Heart left ventricle (tissue), 16 donors: ENCODE data around the gene KRTAP3-3. TPM values are rescaled to one million over a fixed set of nuclear protein-coding genes. Genes with fewer than 3 reads are reported as not detected.

ENCODE experiments used
- ATAC-seq, 4 donors: fragments of 200-7000 bp; cut with Tn5 transposase; one replicate each; pipeline ENCODE4 v1.9.1; 2020 to 2022; ENCODE audit warnings: moderate library complexity in 4 of 4, mild to moderate bottlenecking in 3 of 4, moderate number of reproducible peaks in 1 of 4
- DNase-seq, 5 donors: peaks; one replicate each; pipeline ENCODE4 v3.0.0-alpha.2; 2020
- H3K27ac ChIP-seq, 12 donors: fragments of 200-600 bp; sonication (generic) in 4 of 12; one replicate each; pipeline versions ENCODE4 v1.5.0 to v1.8.0; 2016 to 2022; ENCODE audit warnings: mild to moderate bottlenecking in 2 of 12
- H3K27me3 ChIP-seq, 9 donors: fragments of 200-600 bp; sonication (generic) in 2 of 9; one replicate each; pipeline versions ENCODE4 v1.5.1 to v1.8.0; 2016 to 2022; ENCODE audit warnings: mild to moderate bottlenecking in 3 of 9
- H3K36me3 ChIP-seq, 9 donors: fragments of 200-600 bp; sonication (generic) in 2 of 9; one replicate each; pipeline versions ENCODE4 v1.5.0 to v1.8.0; 2018 to 2022; ENCODE audit warnings: mild to moderate bottlenecking in 2 of 9
- H3K4me1 ChIP-seq, 12 donors: fragments of 200-600 bp; sonication (generic) in 4 of 12; one replicate each; pipeline versions ENCODE4 v1.5.0 to v1.8.0; 2016 to 2022; ENCODE audit warnings: mild to moderate bottlenecking in 3 of 12
- H3K4me3 ChIP-seq, 12 donors: fragments of 200-600 bp; sonication (generic) in 4 of 12; one replicate each; pipeline versions ENCODE4 v1.5.0 to v1.8.0; 2017 to 2022; ENCODE audit warnings: mild to moderate bottlenecking in 9 of 12, moderate library complexity in 4 of 12
- H3K9me3 ChIP-seq, 12 donors: fragments of 200-600 bp; sonication (generic) in 4 of 12; one replicate each; pipeline versions ENCODE4 v1.5.0 to v1.8.0; 2016 to 2022; ENCODE audit warnings: mild to moderate bottlenecking in 1 of 12
- POLR2A ChIP-seq, 2 donors: fragments of 450-650 bp; IDR thresholded peaks; one replicate each; pipeline ENCODE4 v1.6.1; 2017; ENCODE audit warnings: antibody characterized with exemption in 2 of 2, mild to moderate bottlenecking in 2 of 2, moderate library complexity in 2 of 2
- WGBS, 4 donors: extraction: QIAGEN DNeasy Blood & Tissue Kit in 2 of 4; methylation state at CpG; one replicate each; pipeline versions ENCODE4 v1.1.5 to v1.1.7; 2013 to 2018; 5-methylcytosine and 5-hydroxymethylcytosine counted together
- intact Hi-C, 10 donors: fragments of 100-400 bp; cut with DNase I; formaldehyde crosslinking; loops; one replicate each; pipeline versions ENCODE4 v1.11.1 to v1.14.2; 2022
- polyA plus RNA-seq, 2 donors: library from polyadenylated mRNA; stranded (reverse); fragments of 200-250 nt; gene quantifications; one replicate each; pipeline ENCODE4 v1.2.3, GENCODE V29; 2013
- total RNA-seq, 9 donors: library from RNA; depleted of rRNA in 2 of 9; stranded (reverse); fragments of >200 nt in 2 of 9; fragmentation: NEBNext Ultra II Directional in 3 of 9; extraction: Animal tissue kit (Norgen Biotek cat#: 25700) in 3 of 9; gene quantifications; one replicate each; pipeline versions ENCODE4 v1.1.0 to v1.2.4, GENCODE V29; 2016 to 2023
- TF ChIP-seq, protein P1 (sequence below), 12 donors: fragments of 200-600 bp; sonication (generic) in 4 of 12; IDR thresholded peaks; one replicate each; pipeline versions ENCODE4 v1.5.0 to v1.8.0; 2018 to 2022; ENCODE audit warnings: antibody characterized with exemption in 12 of 12, mild to moderate bottlenecking in 5 of 12
- donor health status: ischemic (EF 13 %, LVEDD 7.1; RV severe dilation, severe dysfunction).
- donor health status: healthy with polysubstance abuse.
- donor health status: DM: no; HTN: yes; CAD: no.
- donor health status: DM: no; HTN: no; CAD: no.
- donor health status: ischemic (EF 25% LVEDD 6.9; RV normal size, moderate dysfunction).
- donor health status: ischemic (EF 25% LVEDD 5.7; RV mildly dilated, moderate dysfunction).
- donor health status: healthy.
- donor health status: DM: yes; HTN: yes; CAD: no.
- donor health status: ischemic (EF 35%, LVEDD 5.7; RV mildly dilated, moderate dysfunction).
- donor health status: nonischemic (EF 11% LVEDD 7.7; RV severe dilation, severe dysfunction).
- donor health status: DM: yes; HTN: yes; CAD: no.
- donor health status: PGD.
- donor health status: ischemic (EF 29% LVEDD 5.4; RV normal size, mild dysfunction).
- donor health status: nonischemic (EF 23%, LVEDD 6.1; RV moderate dilation, normal function).

Gene KRTAP3-3
- total and polyA plus RNA-seq, 11 donors = not detected

DNA sequence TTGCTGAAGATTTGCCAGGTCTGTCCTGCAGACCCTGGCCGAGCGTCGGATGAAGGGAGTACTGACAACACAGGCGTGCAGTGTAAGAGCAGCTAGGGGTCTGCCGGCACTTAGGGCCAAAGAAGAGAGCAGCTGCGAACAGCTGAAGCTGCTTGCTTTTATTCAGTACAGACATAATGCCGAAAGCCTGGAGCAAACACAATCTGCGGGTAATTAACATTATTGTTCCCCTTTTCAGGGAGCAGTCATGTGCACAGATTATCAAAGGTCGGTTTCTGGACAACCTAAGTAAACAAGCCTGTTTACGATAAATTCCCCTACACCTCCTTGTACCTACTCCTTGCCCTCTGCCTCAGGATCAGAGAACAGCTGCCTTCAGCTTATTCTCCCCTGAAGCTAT is 44.5 kb downstream of the KRTAP3-3 start:
- intact Hi-C loops = no loop called here
- no peak overlapping the region for H3K27ac ChIP-seq
- no peaks in the 10 kb centered on the region for H3K36me3 ChIP-seq
- TF ChIP-seq POLR2A (IDR thresholded peaks at IDR 0.05) = no peak
- TF ChIP-seq, protein P1, sequence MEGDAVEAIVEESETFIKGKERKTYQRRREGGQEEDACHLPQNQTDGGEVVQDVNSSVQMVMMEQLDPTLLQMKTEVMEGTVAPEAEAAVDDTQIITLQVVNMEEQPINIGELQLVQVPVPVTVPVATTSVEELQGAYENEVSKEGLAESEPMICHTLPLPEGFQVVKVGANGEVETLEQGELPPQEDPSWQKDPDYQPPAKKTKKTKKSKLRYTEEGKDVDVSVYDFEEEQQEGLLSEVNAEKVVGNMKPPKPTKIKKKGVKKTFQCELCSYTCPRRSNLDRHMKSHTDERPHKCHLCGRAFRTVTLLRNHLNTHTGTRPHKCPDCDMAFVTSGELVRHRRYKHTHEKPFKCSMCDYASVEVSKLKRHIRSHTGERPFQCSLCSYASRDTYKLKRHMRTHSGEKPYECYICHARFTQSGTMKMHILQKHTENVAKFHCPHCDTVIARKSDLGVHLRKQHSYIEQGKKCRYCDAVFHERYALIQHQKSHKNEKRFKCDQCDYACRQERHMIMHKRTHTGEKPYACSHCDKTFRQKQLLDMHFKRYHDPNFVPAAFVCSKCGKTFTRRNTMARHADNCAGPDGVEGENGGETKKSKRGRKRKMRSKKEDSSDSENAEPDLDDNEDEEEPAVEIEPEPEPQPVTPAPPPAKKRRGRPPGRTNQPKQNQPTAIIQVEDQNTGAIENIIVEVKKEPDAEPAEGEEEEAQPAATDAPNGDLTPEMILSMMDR (IDR thresholded peaks at IDR 0.05) = no peak
- 29 to 45% (median 35%) methylated on average over 9 to 10 of the region's 10 CpGs for WGBS, 4 donors
- peaks cover 0 to 52% (median 16%) of the 10 kb centered on the region in 9 donors for H3K27me3 ChIP-seq
- H3K4me3 ChIP-seq = no peak overlapping the region
- no peaks in the 10 kb centered on the region for H3K4me1 ChIP-seq
- no peaks in the 10 kb centered on the region for H3K9me3 ChIP-seq
- DNase-seq (no peak), ATAC-seq (no peak)

DNA sequence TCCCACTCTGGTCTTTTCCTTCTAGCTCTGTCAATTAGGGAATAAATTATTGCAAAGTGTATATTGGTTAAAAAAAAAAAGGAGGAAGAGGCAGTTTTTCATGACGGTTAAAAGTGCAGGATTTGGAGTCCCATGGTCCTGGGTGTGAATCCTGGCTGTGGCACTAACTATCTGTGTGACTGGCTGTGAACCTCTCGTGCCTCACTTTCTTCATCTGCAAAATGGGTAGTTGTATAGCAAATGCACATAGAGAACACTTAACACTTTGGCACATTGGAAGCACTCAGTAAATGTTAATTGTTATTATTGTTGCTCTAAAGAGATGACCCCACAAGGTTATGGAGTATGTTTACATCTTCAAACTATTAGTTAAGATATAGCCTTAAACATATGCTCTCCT is 46.0 kb downstream of the KRTAP3-3 start:
- 62 to 82% (median 69%) methylated on average over 2 of the region's 2 CpGs for WGBS, 4 donors
- no peak for DNase-seq
- peaks cover 0 to 46% (median 16%) of the 10 kb centered on the region in 9 donors for H3K27me3 ChIP-seq
- no peak overlapping the region for H3K4me3 ChIP-seq
- TF ChIP-seq, protein P1 (IDR thresholded peaks at IDR 0.05) = no peak
- no peak for TF ChIP-seq POLR2A (IDR thresholded peaks at IDR 0.05)
- ATAC-seq = no peak
- H3K4me1 ChIP-seq = no peaks in the 10 kb centered on the region
- intact Hi-C loops = no loop called here
- no peaks in the 10 kb centered on the region for H3K9me3 ChIP-seq
- no peaks in the 10 kb centered on the region for H3K36me3 ChIP-seq
- H3K27ac ChIP-seq = no peak overlapping the region

DNA sequence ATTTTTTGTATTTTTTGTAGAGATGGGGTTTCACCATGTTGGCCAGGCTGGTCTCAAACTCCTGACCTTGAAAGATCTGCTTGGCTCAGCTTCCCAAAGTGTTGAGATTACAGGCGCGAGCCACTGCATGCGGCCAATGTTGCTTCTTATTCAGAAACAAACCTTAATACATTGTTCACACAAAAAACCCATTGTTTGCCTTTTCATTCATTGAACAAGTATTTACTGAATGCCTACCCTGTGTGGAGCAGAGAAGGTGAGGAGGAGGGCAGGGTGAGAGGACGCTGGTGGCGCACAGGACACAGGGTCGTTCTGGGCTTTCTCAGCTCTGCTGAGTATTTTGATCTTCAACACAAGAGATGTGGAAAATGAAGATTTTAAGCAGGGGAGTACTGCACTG is 48.5 kb downstream of the KRTAP3-3 start:
- Histone ChIP-seq H3K4me1 (no peaks in the 10 kb centered on the region), H3K36me3 (no peaks in the 10 kb centered on the region), H3K9me3 (no peaks in the 10 kb centered on the region), H3K27ac (no peak overlapping the region), H3K4me3 (no peak overlapping the region), H3K27me3 (peaks cover 0 to 42% (median 16%) of the 10 kb centered on the region in 9 donors)
- intact Hi-C loops = no loop called here
- TF ChIP-seq, protein P1 (IDR thresholded peaks at IDR 0.05) = no peak
- no peak for TF ChIP-seq POLR2A (IDR thresholded peaks at IDR 0.05)
- DNase-seq = no peak
- WGBS, 4 donors = 77 to 86% (median 85%) methylated on average over 6 of the region's 6 CpGs
- ATAC-seq = no peak

DNA sequence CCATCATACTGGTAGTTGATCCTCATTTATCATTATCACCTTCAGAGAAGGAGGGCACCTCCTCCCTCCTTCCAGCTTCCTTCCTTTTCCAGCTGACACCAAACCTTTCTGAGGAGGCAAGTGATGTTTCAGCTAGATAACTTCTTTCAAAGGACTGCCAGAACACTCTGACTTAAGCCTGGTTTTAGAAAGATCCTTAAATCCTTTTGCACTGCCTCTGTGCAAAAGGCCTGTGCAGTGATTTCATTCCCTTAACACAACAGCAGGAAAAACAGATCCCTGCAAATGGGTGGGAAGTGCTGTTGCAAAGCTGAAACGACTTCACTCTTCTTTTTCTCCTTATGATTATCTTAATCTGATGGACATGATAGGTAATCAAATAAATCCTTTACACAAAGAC is 49.4 kb downstream of the KRTAP3-3 start:
- H3K9me3 ChIP-seq = no peaks in the 10 kb centered on the region
- DNase-seq (no peak), ATAC-seq (no peak)
- H3K36me3 ChIP-seq = no peaks in the 10 kb centered on the region
- peaks cover 0 to 33% (median 13%) of the 10 kb centered on the region in 9 donors for H3K27me3 ChIP-seq
- TF ChIP-seq POLR2A (IDR thresholded peaks at IDR 0.05) = no peak
- H3K4me1 ChIP-seq = no peaks in the 10 kb centered on the region
- 16 to 38% (median 22%) methylated on average over 1 of the region's 1 CpG for WGBS, 4 donors
- H3K27ac ChIP-seq = no peak overlapping the region
- intact Hi-C loops = no loop called here
- H3K4me3 ChIP-seq = no peak overlapping the region

Other genes starting within 250 kb of the KRTAP3-3 start
Only the 30 nearest of the 36 such genes appear.
- gene KRT28, start 194.2 kb downstream of the KRTAP3-3 start, total RNA-seq = not detected
- gene KRT28, start 194.2 kb downstream of the KRTAP3-3 start, polyA plus RNA-seq = not detected
- gene KRT10, start 171.6 kb downstream of the KRTAP3-3 start, total RNA-seq = 10 to 100 TPM; 17.6 to 70.8 (median 50.1) TPM
- gene KRT10, start 171.6 kb downstream of the KRTAP3-3 start, polyA plus RNA-seq = 10 to 100 TPM; 21.9 to 81.9 TPM
- not detected for gene KRT12, start 126.9 kb downstream of the KRTAP3-3 start, total RNA-seq
- not detected for gene KRT12, start 126.9 kb downstream of the KRTAP3-3 start, polyA plus RNA-seq
- not detected for gene KRT20, start 108.9 kb downstream of the KRTAP3-3 start, total RNA-seq
- gene KRT20, start 108.9 kb downstream of the KRTAP3-3 start, polyA plus RNA-seq = under 1 TPM in 1 of 2 donors, not detected in 1; 0.12 TPM
- under 1 TPM in 1 of 9 donors, not detected in 8; 0.16 TPM for gene KRT23, start 56.5 kb downstream of the KRTAP3-3 start, total RNA-seq
- gene KRT23, start 56.5 kb downstream of the KRTAP3-3 start, polyA plus RNA-seq = not detected
- not detected for gene KRT39, start 27.2 kb downstream of the KRTAP3-3 start, total RNA-seq
- not detected for gene KRT39, start 27.2 kb downstream of the KRTAP3-3 start, polyA plus RNA-seq
- not detected for gene KRT40, start 9.8 kb downstream of the KRTAP3-3 start, total RNA-seq
- not detected for gene KRT40, start 9.8 kb downstream of the KRTAP3-3 start, polyA plus RNA-seq
- not detected for gene KRTAP3-2, start 5.7 kb upstream of the KRTAP3-3 start, total RNA-seq
- not detected for gene KRTAP3-2, start 5.7 kb upstream of the KRTAP3-3 start, polyA plus RNA-seq
- gene KRTAP3-1, start 15.0 kb upstream of the KRTAP3-3 start, total RNA-seq = not detected
- not detected for gene KRTAP3-1, start 15.0 kb upstream of the KRTAP3-3 start, polyA plus RNA-seq
- gene KRTAP1-5, start 33.0 kb upstream of the KRTAP3-3 start, total RNA-seq = not detected
- not detected for gene KRTAP1-5, start 33.0 kb upstream of the KRTAP3-3 start, polyA plus RNA-seq
- gene KRTAP1-4, start 36.0 kb upstream of the KRTAP3-3 start, total RNA-seq = not detected
- gene KRTAP1-4, start 36.0 kb upstream of the KRTAP3-3 start, polyA plus RNA-seq = not detected
- gene KRTAP1-3, start 40.7 kb upstream of the KRTAP3-3 start, total RNA-seq = not detected
- not detected for gene KRTAP1-3, start 40.7 kb upstream of the KRTAP3-3 start, polyA plus RNA-seq
- gene KRTAP1-1, start 47.3 kb upstream of the KRTAP3-3 start, total RNA-seq = not detected
- gene KRTAP1-1, start 47.3 kb upstream of the KRTAP3-3 start, polyA plus RNA-seq = not detected
- not detected for gene KRTAP2-1, start 53.2 kb upstream of the KRTAP3-3 start, total RNA-seq
- not detected for gene KRTAP2-1, start 53.2 kb upstream of the KRTAP3-3 start, polyA plus RNA-seq
- gene KRTAP2-2, start 61.1 kb upstream of the KRTAP3-3 start, total RNA-seq = not detected
- not detected for gene KRTAP2-2, start 61.1 kb upstream of the KRTAP3-3 start, polyA plus RNA-seq
- gene KRTAP2-3, start 66.0 kb upstream of the KRTAP3-3 start, total RNA-seq = not detected
- not detected for gene KRTAP2-3, start 66.0 kb upstream of the KRTAP3-3 start, polyA plus RNA-seq
- not detected for gene KRTAP2-4, start 71.7 kb upstream of the KRTAP3-3 start, total RNA-seq
- not detected for gene KRTAP2-4, start 71.7 kb upstream of the KRTAP3-3 start, polyA plus RNA-seq
- not detected for gene KRTAP4-7, start 90.0 kb upstream of the KRTAP3-3 start, total RNA-seq
- not detected for gene KRTAP4-7, start 90.0 kb upstream of the KRTAP3-3 start, polyA plus RNA-seq
- not detected for gene KRTAP4-8, start 104.0 kb upstream of the KRTAP3-3 start, total RNA-seq
- not detected for gene KRTAP4-8, start 104.0 kb upstream of the KRTAP3-3 start, polyA plus RNA-seq
- gene KRTAP4-16, start 108.0 kb upstream of the KRTAP3-3 start, total RNA-seq = not detected
- not detected for gene KRTAP4-16, start 108.0 kb upstream of the KRTAP3-3 start, polyA plus RNA-seq
- gene KRTAP4-9, start 111.2 kb upstream of the KRTAP3-3 start, total RNA-seq = not detected
- gene KRTAP4-9, start 111.2 kb upstream of the KRTAP3-3 start, polyA plus RNA-seq = not detected
- not detected for gene KRTAP4-11, start 124.2 kb upstream of the KRTAP3-3 start, total RNA-seq
- not detected for gene KRTAP4-11, start 124.2 kb upstream of the KRTAP3-3 start, polyA plus RNA-seq
- not detected for gene KRTAP4-12, start 130.0 kb upstream of the KRTAP3-3 start, total RNA-seq
- gene KRTAP4-12, start 130.0 kb upstream of the KRTAP3-3 start, polyA plus RNA-seq = not detected
- gene KRTAP4-6, start 146.4 kb upstream of the KRTAP3-3 start, total RNA-seq = not detected
- not detected for gene KRTAP4-6, start 146.4 kb upstream of the KRTAP3-3 start, polyA plus RNA-seq
- gene KRTAP4-5, start 155.7 kb upstream of the KRTAP3-3 start, total RNA-seq = not detected
- not detected for gene KRTAP4-5, start 155.7 kb upstream of the KRTAP3-3 start, polyA plus RNA-seq
- not detected for gene KRTAP4-4, start 166.6 kb upstream of the KRTAP3-3 start, total RNA-seq
- gene KRTAP4-4, start 166.6 kb upstream of the KRTAP3-3 start, polyA plus RNA-seq = not detected
- not detected for gene KRTAP4-3, start 174.1 kb upstream of the KRTAP3-3 start, total RNA-seq
- not detected for gene KRTAP4-3, start 174.1 kb upstream of the KRTAP3-3 start, polyA plus RNA-seq
- not detected for gene KRTAP4-2, start 184.1 kb upstream of the KRTAP3-3 start, total RNA-seq
- not detected for gene KRTAP4-2, start 184.1 kb upstream of the KRTAP3-3 start, polyA plus RNA-seq
- not detected for gene KRTAP4-1, start 190.7 kb upstream of the KRTAP3-3 start, total RNA-seq
- gene KRTAP4-1, start 190.7 kb upstream of the KRTAP3-3 start, polyA plus RNA-seq = not detected
- not detected for gene KRTAP9-1, start 195.7 kb upstream of the KRTAP3-3 start, total RNA-seq
- gene KRTAP9-1, start 195.7 kb upstream of the KRTAP3-3 start, polyA plus RNA-seq = not detected